NCI-H187 (cell line): ENCODE results near the gene WASHC1.
"Not testable (repeated sequence)": the region's sequence is repeated elsewhere in the genome, so short reads cannot be mapped to it uniquely, and the experiment has no call there.

Source experiments
- DNase-seq, 2 experiments: peaks; one replicate each; lab custom pipeline; 2025; lab: John Stamatoyannopoulos, UW

Gene WASHC1, protein sequence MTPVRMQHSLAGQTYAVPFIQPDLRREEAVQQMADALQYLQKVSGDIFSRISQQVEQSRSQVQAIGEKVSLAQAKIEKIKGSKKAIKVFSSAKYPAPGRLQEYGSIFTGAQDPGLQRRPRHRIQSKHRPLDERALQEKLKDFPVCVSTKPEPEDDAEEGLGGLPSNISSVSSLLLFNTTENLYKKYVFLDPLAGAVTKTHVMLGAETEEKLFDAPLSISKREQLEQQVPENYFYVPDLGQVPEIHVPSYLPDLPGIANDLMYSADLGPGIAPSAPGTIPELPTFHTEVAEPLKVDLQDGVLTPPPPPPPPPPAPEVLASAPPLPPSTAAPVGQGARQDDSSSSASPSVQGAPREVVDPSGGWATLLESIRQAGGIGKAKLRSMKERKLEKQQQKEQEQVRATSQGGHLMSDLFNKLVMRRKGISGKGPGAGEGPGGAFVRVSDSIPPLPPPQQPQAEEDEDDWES

DNA sequence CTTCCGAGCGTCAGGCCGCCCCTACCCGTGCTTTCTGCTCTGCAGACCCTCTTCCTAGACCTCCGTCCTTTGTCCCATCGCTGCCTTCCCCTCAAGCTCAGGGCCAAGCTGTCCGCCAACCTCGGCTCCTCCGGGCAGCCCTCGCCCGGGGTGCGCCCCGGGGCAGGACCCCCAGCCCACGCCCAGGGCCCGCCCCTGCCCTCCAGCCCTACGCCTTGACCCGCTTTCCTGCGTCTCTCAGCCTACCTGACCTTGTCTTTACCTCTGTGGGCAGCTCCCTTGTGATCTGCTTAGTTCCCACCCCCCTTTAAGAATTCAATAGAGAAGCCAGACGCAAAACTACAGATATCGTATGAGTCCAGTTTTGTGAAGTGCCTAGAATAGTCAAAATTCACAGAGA, at the start of gene WASHC1:
WASHC1 (minus strand) TSS at position 101 of the 400 bp plus-strand sequence. CDS start 4,457 bp downstream, outside the sequence.
- not testable (repeated sequence) for DNase-seq

DNA sequence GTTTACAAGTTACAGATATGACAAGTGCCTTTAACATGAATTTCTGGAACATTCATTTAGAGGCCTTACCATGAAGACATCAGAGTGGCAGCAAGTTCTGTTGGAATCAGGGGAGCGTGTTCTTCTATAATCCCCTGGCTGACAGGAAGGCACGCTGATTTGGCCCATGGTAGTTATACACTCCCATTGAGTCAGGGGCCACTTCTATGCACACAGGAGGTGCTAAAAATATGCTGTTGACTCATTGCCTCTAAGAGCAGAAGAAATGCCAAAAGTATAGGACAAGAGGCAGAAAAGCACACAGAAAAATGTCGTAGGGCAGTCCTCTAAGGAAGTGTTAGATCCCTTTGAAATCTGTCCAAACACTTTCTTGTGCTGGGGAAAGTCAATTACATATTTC, 49.1 kb upstream of the WASHC1 start:
- DNase-seq, result not testable (repeated sequence)

DNA sequence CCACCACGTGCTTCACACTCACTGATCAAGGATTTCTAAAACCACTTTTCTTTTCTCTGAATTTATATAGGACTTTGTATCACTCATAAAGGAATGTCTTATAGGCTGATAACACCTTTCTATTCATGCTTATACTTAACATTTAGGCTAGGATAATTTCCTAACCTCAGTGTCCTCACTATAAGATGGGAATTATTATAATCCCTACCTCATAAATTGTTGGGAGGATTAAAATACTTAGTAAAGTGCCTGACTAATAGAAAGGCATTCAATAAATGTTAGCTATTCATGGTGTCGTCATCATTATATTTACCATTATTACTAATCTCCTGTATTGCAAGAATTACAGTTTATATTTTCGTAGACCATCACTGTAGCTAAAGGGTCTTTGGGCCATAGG, 47.1 kb upstream of the WASHC1 start:
- not testable (repeated sequence) for DNase-seq

DNA sequence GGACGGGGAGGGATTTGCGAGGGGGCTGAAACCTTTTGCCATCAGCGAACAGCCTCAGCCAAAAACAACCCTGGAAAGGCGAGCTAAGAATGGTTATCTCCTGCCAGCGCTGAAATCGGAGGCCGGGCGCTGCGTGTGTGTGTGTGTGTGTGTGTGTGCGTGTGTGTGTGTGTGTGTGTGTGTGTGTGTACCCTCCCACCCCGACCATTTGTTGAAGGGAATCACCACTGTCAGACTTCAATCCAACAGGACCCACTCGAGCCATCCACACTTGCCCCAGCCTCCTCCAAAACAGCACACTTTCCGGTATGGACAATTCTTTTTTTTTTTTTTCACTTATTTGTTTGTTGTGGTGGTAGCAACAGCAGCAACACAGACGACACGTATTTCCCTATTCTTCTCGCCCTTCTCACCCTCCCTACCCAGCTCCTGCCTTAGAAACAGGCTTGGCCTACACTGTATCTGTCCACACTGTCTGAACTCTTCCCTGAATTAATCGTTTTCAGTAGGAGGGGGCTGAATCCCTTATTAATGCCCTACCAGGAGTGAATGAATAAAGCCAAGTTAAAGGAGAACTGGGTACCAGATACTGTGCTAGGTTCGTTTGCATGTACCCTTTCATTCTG, 44.8 kb upstream of the WASHC1 start:
- not testable (repeated sequence) for DNase-seq

DNA sequence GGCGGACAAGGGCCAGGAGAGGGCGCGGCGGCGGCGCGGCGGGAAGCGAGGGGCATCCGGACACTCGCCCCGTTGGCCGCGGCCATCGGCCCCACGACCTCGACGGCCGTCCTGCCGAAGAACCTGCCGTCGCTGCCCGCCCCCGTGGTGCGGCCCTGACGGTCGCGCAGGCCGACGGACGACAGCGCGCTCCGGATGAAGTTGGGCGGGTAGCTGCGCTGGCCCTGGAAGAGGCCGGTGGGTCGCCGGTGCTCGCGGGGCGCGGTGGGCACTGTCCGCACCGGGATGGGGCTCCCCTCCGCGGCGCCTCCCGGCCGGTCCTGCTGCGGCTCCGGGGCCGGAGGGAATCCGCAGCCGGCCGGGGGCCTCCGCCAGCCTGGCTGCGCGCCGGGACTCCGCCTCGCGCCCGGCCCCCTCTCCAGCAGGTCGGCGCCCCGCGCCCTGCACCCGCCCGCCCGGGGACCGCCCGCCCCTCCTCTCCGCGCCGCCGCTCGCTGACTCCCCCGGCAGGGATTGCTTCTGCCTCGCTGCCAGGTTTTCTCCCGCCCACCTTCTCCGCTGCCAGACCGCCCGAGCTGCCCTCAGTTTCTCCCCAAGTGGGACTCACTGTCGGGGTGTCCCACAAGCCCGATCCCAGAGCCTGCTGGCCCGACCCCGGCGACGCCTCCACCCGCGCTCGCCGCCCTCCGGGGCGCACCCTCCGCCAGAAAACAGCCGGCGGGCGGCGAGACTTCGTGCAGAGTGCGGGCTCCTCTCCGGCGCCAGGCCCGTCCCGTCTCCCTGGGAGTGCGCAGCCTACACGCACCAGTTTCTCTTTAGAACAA, 44.0 kb upstream of the WASHC1 start:
- not testable (repeated sequence) for DNase-seq

DNA sequence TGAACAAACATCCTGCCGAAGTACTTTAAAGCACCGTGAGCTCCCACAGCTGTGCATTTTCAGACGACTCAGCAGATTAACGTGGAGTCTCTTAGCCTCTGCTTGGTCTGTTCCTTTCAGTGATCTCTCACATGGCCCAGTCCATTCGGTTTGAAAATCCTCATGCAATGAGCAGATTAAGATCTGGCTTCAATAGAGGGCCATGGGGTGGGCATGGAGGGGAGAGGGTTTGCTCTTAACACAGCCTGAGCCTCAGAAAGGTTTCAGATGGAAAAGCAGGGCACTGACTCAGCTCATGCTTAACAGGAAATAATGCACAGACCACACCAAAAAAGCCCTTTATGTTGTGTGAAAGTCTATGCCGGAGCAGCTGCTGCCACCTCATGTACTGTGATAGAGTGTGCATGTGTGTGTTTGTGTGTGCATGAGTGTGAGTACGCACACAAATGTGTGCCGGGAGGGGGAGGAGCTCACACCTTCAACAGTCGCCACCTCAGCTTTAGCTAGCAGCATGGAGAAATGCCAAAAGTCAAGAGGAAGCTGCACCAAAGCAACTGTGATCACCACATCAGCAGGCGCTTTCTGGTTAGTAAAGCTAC, 33.9 kb upstream of the WASHC1 start:
- not testable (repeated sequence) for DNase-seq

DNA sequence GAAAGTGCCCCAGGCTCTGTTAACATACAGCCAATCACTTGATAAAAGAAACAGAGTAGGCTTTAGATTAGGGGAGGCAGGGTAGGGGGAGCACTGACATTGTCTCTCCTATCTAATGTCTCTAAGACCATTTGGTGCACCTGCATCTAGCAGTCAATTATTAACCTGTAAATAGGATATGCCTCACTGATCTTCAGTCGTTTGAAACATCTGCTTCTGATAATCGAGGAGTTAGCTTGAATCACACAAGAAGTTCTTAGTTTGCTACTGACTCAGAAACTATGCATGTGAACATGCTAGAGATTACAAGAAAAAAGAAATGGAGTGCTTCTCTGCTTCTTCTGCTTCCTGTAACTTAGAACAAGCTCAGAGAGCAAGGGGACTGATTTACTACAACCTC, 23.4 kb upstream of the WASHC1 start:
- DNase-seq, result not testable (repeated sequence)

DNA sequence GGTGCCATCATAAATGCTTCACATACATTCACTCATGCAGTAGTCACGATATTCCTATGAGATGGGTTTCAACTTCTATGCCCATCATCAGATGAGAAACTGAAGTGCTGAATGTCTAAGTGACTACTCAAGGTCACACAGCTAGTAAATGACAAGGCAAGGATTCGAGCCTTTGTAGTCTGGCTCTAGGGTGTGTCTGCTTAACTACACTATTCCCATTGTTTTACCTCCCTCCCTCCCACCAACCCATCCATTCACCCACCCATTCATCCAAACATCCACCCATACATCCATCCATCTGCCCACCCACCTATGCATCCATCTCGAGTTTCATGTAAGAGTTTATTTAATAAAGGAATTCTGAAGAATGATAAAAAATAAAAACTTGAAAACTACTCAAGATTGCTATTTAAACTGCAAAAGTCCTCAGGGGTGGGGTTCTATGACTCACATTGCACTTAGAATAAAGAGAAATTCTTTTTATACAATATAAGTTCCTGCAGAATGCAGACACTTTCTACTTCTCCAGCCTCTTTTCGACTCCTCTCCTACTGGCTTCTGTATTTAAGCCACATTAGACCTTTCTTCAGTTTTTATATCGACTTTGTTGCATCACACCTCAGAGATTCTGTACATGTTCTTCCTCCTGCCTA, 19.1 kb upstream of the WASHC1 start:
- not testable (repeated sequence) for DNase-seq

DNA sequence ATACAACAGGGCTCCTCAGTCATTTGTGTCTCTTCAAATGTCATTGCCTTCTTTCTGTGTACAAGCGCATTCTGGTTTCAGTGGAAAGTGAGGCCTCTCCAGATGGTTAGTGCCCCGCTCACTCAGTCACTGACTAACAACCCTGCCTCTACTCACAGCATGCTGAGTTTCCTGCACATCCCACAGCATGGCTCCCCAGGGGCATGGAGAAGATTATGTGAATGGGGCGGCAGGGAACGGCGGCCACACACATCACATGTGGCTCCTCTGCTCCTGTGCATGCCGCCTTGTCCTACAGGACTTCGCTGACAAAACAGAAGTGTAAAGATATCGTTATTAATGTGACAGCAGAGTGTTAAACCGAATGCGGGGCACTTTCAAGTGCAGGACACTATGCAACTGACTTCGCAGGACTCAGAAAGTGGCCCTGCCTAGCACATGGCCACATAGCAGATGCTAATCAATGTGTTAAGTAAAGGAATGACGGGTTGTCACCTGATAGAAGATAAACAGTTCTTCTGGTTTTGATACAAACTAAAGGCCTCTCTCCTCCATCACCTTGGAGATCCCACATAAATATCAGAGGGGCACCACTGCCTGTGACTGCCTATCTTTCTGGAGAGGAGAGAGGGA, 17.5 kb upstream of the WASHC1 start:
- not testable (repeated sequence) for DNase-seq

DNA sequence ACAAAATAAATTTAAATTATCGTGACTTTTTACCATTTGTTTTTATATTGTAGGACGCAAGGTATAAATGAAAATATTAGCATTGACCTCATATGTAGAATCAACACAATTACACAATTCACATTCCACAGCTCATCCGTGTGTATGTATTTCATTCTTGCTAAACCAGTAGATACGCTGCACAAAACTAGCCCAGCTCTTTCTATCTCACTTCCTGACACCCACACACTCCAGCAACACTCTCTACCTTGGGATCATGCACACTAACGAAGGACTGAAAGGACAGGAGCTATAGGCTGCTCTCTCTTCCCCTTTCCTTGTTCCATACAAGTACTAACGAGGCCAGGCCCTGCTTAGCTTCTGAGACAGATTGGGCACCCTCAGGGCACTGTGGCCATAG, 16.9 kb upstream of the WASHC1 start:
- not testable (repeated sequence) for DNase-seq

DNA sequence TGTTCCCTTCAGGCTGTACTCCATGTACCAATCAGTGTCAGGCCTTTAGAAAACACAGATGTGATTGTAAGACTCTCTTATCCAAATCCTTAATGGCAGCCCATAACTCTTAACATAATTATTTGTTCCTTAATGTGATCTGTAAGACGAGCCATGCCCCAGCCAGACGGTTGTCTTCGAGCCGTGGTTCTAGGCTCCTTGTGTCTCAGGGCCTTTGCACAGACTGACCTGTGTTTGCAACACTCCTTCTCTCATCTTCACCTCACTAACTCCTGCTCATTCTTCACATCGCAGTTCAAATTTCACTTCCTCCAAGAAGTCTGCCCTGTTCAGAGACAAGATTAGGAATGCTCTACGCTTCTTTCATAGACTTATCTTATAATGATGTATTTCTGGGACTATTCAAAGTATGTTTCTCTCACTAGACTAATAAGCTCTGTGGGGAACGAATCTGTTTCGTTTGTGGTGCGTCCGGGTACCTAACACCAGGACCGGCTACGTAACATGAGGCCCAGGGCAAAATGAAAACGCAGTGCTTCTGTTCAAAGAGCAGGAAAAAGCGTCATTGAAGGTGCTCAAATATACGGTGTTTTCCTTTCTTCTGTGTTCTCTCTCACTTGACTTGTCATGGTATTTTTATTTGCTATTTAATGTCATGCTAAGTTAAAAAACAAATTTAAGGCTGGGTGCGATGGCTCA, 16.1 kb upstream of the WASHC1 start:
- DNase-seq, result not testable (repeated sequence)

DNA sequence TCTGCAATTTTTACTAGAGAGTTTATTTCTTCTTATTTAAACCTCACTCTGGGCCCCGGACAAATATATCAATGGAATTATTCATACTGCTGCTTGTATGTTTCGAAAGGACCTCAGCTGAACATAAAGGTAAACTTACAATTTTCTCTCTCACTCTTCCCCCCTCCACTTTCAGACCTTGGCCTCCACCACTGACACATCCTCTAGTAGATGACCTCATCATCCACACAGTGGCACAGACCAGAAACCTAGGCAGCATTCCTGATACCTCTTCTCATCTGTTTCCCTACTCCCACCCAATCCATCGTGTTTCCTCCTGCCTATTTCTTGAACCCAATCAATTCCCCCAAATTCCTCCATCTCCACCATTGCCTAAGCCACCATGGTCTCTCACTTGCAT, 15.2 kb upstream of the WASHC1 start:
- DNase-seq, result not testable (repeated sequence)

DNA sequence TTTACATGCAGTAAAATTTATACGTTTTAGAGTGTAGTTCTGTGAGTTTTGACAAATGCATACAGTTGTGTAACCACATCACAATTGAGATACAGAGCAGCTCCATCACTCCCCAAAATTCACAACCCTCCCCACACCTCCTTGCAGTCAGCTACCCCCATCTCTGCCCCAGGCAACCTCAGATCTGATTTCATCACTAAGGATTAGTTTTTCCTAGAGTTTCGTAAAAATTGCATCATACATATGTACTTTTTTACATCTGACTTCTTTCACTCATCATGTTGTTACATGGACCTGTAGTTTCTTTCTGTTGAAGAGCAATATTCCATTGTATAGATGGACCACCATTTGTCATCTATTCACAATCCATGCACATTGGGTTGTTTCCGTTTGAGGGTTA, 14.4 kb upstream of the WASHC1 start:
- not testable (repeated sequence) for DNase-seq

DNA sequence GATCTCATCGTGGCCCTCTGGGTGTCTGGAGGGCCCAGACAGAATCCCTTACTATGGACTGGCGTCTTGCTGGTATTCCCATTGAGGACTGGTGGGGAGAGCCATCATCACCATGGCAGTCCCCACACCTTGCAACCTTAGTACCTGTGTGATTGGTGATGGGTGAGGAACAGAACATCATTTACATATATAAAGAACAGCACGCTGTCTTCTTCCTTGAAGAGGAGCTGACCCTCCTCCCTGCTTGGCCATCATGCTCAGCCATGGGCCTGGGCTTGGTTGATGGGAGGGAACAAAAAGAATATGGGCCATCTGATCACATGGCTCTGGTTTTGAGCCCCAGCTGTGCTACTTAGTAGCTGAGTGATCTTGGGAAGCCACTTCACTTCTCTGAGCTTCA, 13.9 kb upstream of the WASHC1 start:
- not testable (repeated sequence) for DNase-seq

DNA sequence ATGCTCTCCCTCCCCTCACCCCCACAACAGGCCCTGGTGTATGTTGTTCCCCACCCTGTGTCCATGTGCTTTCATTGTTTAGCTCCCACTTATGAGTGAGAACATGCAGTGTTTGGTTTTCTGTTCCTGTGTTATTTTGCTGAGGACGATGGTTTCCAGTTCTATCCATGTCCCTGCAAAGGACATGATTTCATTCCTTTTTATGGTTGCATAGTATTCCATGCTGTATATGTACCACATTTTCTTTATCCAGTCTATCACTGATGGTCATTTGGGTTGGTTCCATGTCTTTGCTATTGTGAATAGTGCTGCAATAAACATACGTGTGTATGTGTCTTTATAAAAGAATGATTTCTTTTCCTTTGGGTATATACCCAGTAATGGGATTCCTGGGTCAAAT, 12.6 kb upstream of the WASHC1 start:
- DNase-seq, result not testable (repeated sequence)

DNA sequence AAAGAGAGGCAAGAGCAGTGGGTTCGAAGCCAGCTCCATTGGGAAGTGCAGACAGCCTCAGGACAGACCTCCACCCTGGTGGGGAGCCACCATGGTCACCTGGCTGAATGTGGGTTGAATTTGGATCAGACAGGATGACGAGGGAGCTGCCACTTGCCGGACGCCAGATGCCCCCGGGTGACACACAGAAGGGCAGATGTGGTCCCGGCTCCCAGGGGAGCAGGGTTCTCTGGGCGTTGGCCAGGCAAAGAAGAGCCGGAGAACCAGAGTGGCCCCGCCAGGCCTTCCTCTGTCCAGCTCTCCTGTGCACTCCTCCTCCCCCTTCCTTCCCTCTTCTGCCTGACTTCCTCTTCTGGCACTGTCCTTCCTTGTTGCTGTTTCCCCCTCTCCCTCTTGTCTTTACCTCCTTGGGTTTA, 12.0 kb upstream of the WASHC1 start:
- DNase-seq, result not testable (repeated sequence)

DNA sequence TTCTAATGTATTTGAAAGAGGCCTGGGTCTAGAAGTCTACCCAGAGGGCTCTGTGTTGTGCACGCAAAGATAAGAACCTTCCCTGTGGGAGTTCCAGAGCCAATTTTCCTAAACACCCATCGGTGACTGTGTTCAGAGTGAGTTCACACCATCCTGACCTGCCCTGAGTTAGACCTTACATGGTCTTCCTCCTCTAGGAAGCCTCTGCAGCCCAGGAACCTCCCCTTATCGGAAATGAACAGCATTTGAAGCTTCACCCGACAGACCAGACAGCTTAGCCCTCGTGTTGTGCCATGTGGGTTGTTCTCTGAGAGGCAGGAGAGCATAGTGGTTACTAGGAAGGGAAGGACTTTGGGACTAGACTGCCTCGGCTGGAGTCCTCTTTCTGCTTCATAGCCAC, 3.1 kb upstream of the WASHC1 start:
- not testable (repeated sequence) for DNase-seq

DNA sequence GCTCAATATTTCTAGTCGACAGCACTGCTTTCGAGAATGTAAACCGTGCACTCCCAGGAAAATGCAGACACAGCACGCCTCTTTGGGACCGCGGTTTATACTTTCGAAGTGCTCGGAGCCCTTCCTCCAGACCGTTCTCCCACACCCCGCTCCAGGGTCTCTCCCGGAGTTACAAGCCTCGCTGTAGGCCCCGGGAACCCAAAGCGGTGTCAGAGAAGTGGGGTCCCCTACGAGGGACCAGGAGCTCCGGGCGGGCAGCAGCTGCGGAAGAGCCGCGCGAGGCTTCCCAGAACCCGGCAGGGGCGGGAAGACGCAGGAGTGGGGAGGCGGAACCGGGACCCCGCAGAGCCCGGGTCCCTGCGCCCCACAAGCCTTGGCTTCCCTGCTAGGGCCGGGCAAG, 481 bp downstream of the WASHC1 start:
- not testable (repeated sequence) for DNase-seq

DNA sequence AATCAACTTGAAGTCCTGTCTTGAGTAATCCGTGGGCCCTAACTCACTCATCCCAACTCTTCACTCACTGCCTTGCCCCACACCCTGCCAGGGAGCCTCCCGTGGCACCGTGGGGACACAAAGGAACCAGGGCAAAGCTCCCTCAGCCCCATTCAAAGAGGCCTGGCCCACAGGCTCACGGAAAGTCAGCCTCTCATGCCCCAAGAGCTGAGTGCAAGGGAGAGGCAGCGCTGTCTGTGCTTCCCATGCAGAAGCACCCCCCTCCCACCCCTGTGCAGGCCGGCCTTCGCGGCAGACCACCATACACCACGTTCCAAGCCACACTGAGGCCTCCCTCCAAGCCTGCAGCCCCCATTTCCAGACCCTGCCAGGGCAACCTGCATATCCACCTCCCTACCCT, 7.6 kb downstream of the WASHC1 start:
- DNase-seq, result not testable (repeated sequence)

DNA sequence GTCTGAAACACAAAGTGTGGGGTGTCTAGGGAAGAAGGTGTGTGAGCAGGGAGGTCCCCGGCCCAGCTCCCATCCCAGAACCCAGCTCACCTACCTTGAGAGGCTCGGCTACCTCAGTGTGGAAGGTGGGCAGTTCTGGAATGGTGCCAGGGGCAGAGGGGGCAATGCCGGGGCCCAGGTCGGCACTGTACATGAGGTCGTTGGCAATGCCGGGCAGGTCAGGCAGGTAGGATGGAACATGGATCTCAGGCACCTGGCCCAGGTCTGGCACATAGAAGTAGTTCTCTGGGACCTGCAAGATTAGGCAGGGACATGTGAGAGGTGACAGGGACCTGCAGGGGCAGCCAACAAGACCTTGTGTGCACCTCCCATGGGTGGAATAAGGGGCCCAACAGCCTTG, 12.4 kb downstream of the WASHC1 start:
- not testable (repeated sequence) for DNase-seq
